IMR-90 (cell line): ENCODE measurements around the gene TARS3. TPM values are rescaled to one million over a fixed set of nuclear protein-coding genes. Genes with fewer than 3 reads are reported as not detected.

Source experiments
- ATAC-seq: fragments of 200-7000 bp; cut with Tn5 transposase; 2 replicates; pipeline ENCODE4 v1.9.1; 2020; ENCODE audit warnings: low read depth, mild to moderate bottlenecking, moderate library complexity
- BruUV-seq: library from RNA; stranded (reverse); fragments of 400-500 nt; replicated peaks from 2 replicates; lab custom pipeline; 2021; lab: Mats Ljungman, UMichigan
- CTCF ChIA-PET: fragments of 300-600 bp; formaldehyde crosslinking; extraction: SDS; loops from one replicate; lab custom pipeline; 2021; ENCODE audit warnings: antibody characterized with exemption; lab: Yijun Ruan, JAX
- POLR2A ChIA-PET: fragments of 300-600 bp; sonication (Branson Sonifier 250); formaldehyde crosslinking; loops from one replicate; lab custom pipeline; 2022; ENCODE audit warnings: antibody characterized with exemption; ENCODE audit not compliant: unreplicated experiment; lab: Charles Lee
- DNase-seq: peaks from one replicate; pipeline ENCODE4 v3.0.0; 2013
- H2AFZ ChIP-seq: replicated peaks from 2 replicates; pipeline ENCODE3; 2013; ENCODE audit warnings: low read length, mild to moderate bottlenecking; ENCODE audit not compliant: poor library complexity
- H2AK5ac ChIP-seq: 2 replicates; pipeline ENCODE4 v1.6.1; 2013; ENCODE audit warnings: low read depth, low read length, inconsistent platforms
- H2AK9ac ChIP-seq: replicated peaks from 2 replicates; pipeline ENCODE3; 2013; ENCODE audit warnings: mild to moderate bottlenecking, low read depth, low read length, moderate library complexity; ENCODE audit not compliant: poor library complexity
- H2BK120ac ChIP-seq: 2 replicates; pipeline ENCODE4 v1.6.1; 2013; ENCODE audit warnings: low read depth, low read length, inconsistent platforms
- H2BK15ac ChIP-seq: 3 replicates; pipeline ENCODE4 v1.6.1; 2013; ENCODE audit warnings: low read depth, low read length, inconsistent platforms
- H2BK20ac ChIP-seq: 2 replicates; pipeline ENCODE4 v1.6.1; 2013; ENCODE audit warnings: low read depth, mild to moderate bottlenecking, inconsistent platforms, low read length, moderate library complexity
- H2BK5ac ChIP-seq: 2 replicates; pipeline ENCODE4 v1.6.1; 2013; ENCODE audit warnings: mild to moderate bottlenecking, low read depth, low read length, inconsistent platforms; ENCODE audit not compliant: poor library complexity, severe bottlenecking
- H3K14ac ChIP-seq: replicated peaks from 2 replicates; pipeline ENCODE4 v1.6.1; 2013; ENCODE audit warnings: low read depth, low read length, inconsistent platforms
- H3K18ac ChIP-seq: 2 replicates; pipeline ENCODE4 v1.6.1; 2013; ENCODE audit warnings: low read depth, low read length, control low read depth
- H3K23ac ChIP-seq: 2 replicates; pipeline ENCODE4 v1.6.1; 2013; ENCODE audit warnings: low read depth, low read length, inconsistent platforms
- H3K27ac ChIP-seq: 2 replicates; pipeline ENCODE4 v1.5.1; 2013; ENCODE audit warnings: mild to moderate bottlenecking, control low read depth, low read length; ENCODE audit not compliant: insufficient read depth
- H3K27me3 ChIP-seq: 2 replicates; pipeline ENCODE4 v1.6.1; 2013; ENCODE audit warnings: low read length; ENCODE audit not compliant: control insufficient read depth, insufficient read depth
- H3K36me3 ChIP-seq: 2 replicates; pipeline ENCODE4 v1.6.1; 2013; ENCODE audit warnings: low read length, mixed read lengths; ENCODE audit not compliant: control insufficient read depth, insufficient read depth
- H3K4ac ChIP-seq: 2 replicates; pipeline ENCODE4 v1.6.1; 2013; ENCODE audit warnings: low read depth, low read length, inconsistent platforms
- H3K4me1 ChIP-seq: 2 replicates; pipeline ENCODE4 v1.6.1; 2013; ENCODE audit warnings: low read length, mixed read lengths; ENCODE audit not compliant: control insufficient read depth, insufficient read depth
- H3K4me2 ChIP-seq: 2 replicates; pipeline ENCODE4 v1.6.1; 2013; ENCODE audit warnings: low read depth, mild to moderate bottlenecking, control low read depth, low read length, moderate library complexity
- H3K4me3 ChIP-seq: 2 replicates; pipeline ENCODE4 v1.5.1; 2013; ENCODE audit warnings: low read depth, mild to moderate bottlenecking, control low read depth, low read length, moderate library complexity; ENCODE audit not compliant: insufficient read depth
- H3K56ac ChIP-seq: 2 replicates; pipeline ENCODE4 v1.6.1; 2013; ENCODE audit warnings: low read length, inconsistent platforms; ENCODE audit not compliant: insufficient read depth; ENCODE audit errors: extremely low read depth
- H3K79me1 ChIP-seq, 2 experiments: 2 replicates each; pipeline ENCODE4 v1.6.1; 2013; ENCODE audit warnings: low read length in 2 of 2, inconsistent platforms in 1 of 2, low read depth in 1 of 2
- H3K9ac ChIP-seq: 2 replicates; pipeline ENCODE4 v1.6.1; 2013; ENCODE audit warnings: low read depth, low read length, control low read depth
- H3K9me1 ChIP-seq: 2 replicates; pipeline ENCODE4 v1.6.1; 2013; ENCODE audit warnings: low read length, inconsistent platforms; ENCODE audit not compliant: insufficient read depth
- H3K9me3 ChIP-seq: 2 replicates; pipeline ENCODE4 v1.6.1; 2013; ENCODE audit warnings: low read length; ENCODE audit not compliant: control insufficient read depth, insufficient read depth
- H4K20me1 ChIP-seq: 2 replicates; pipeline ENCODE4 v1.6.1; 2013; ENCODE audit warnings: low read length, inconsistent platforms; ENCODE audit not compliant: insufficient read depth
- H4K5ac ChIP-seq: 2 replicates; pipeline ENCODE4 v1.6.1; 2013; ENCODE audit warnings: mild to moderate bottlenecking, low read depth, low read length, control low read depth
- H4K8ac ChIP-seq, 2 experiments: 2 replicates each; pipeline ENCODE4 v1.6.1; 2013; ENCODE audit warnings: low read depth in 2 of 2, low read length in 2 of 2, control low read depth in 1 of 2, inconsistent platforms in 1 of 2
- H4K91ac ChIP-seq: 2 replicates; pipeline ENCODE4 v1.6.1; 2013; ENCODE audit warnings: low read depth, low read length, inconsistent platforms; ENCODE audit not compliant: insufficient read depth
- CHD1 ChIP-seq: IDR thresholded peaks from 2 replicates; pipeline ENCODE4 v1.6.1; 2012; ENCODE audit warnings: low read depth, low read length, improper control_type of control experiment
- FOS ChIP-seq: fragments of 150-350 bp; IDR thresholded peaks from 2 replicates; pipeline ENCODE4 v1.6.1; 2016; ENCODE audit warnings: low read depth, low read length
- MAFK ChIP-seq: IDR thresholded peaks from 2 replicates; pipeline ENCODE4 v1.6.1; 2012; ENCODE audit warnings: low read depth, low read length, improper control_type of control experiment
- NFE2L2 ChIP-seq: fragments of 150-350 bp; IDR thresholded peaks from 2 replicates; pipeline ENCODE4 v1.6.1; 2016; ENCODE audit warnings: low read depth, mild to moderate bottlenecking, low read length
- RCOR1 ChIP-seq: IDR thresholded peaks from 2 replicates; pipeline ENCODE4 v1.6.1; 2012; ENCODE audit warnings: mild to moderate bottlenecking, low read length, improper control_type of control experiment; ENCODE audit not compliant: insufficient replicate concordance
- WGBS, 2 experiments: methylation state at CpG; one replicate each; pipeline versions ENCODE4 v1.1.5 to v1.1.7; 2013; ENCODE audit warnings: missing lambda C conversion rate in 2 of 2; ENCODE audit not compliant: insufficient read length in 1 of 2; ENCODE audit errors: extremely low coverage in 2 of 2; 5-methylcytosine and 5-hydroxymethylcytosine counted together
- dilution Hi-C: fragments of 300-500 bp; cut with HindIII; formaldehyde crosslinking; loops from one replicate; pipeline ENCODE4 v1.14.3; 2018; ENCODE audit warnings: low sequenced_read_pairs; ENCODE audit not compliant: unreplicated experiment
- in situ Hi-C: fragments of 300-500 bp; cut with MboI; formaldehyde crosslinking; loops from 3 replicates; pipeline ENCODE4 v1.14.3; 2019; ENCODE audit warnings: low sequenced_read_pairs, inconsistent platforms, mixed read lengths
- intact Hi-C: fragments of 100-400 bp; cut with micrococcal nuclease; formaldehyde crosslinking; loops from 2 replicates; pipeline ENCODE4 v1.10.0; 2022
- polyA plus RNA-seq, 3 experiments: library from polyadenylated mRNA; depleted of rRNA; stranded (reverse); fragments of >200 nt; gene quantifications; 2 replicates each; pipeline ENCODE4 v1.2.3, GENCODE V29; 2012; ENCODE audit warnings: low replicate concordance in 1 of 3
- total RNA-seq: library from RNA; depleted of rRNA; stranded (reverse); fragments of >200 nt; gene quantifications from 2 replicates; pipeline ENCODE4 v1.2.3, GENCODE V29; 2012

The TARS3 gene
- total and polyA plus RNA-seq, 2 of the 4 experiments (the other 2 are of a cell fraction), result 3.4 to 9.3 TPM

DNA sequence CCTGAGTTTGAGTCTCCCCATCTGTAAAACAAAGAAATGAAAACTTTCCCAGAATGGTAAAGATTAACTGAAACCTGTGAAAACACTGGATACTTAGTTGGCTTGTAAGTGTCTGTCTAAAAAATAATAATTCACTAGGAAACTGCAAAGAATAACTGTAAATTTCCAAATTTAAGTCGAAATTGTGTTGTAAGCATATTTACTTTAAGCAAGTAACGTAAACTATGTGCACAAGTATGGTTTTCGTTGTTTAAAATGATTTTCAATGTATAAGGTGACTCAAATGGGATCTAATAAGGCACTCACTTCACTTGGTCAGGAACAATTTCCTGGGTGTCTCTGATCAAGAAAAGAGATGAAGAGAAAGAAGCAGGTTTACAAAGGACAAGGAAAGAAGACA is 8.5 kb upstream of the TARS3 start:
- H3K23ac ChIP-seq, result no peak overlapping the region
- no peaks in the 10 kb centered on the region for H4K20me1 ChIP-seq
- no peaks in the 10 kb centered on the region; the same call in 1 of the 2 replicates for H3K4me1 ChIP-seq
- no peak overlapping the region for H2BK120ac ChIP-seq
- H3K4ac ChIP-seq, result no peak overlapping the region
- no peaks in the 10 kb centered on the region for H3K9me1 ChIP-seq
- no peak overlapping the region for H4K91ac ChIP-seq
- no peak overlapping the region for H3K4me3 ChIP-seq
- in situ Hi-C loops, result no loop called here
- no peak overlapping the region for H2BK5ac ChIP-seq
- no peak overlapping the region for H2BK20ac ChIP-seq
- H3K27me3 ChIP-seq, result no peaks in the 10 kb centered on the region
- DNase-seq (no peak), ATAC-seq (no peak)
- intact Hi-C loops, result no loop called here
- POLR2A ChIA-PET, result no interaction called here
- H3K56ac ChIP-seq, result no peak overlapping the region
- no peaks in the 10 kb centered on the region for H3K9me3 ChIP-seq
- no TSS peak for BruUV-seq
- CTCF ChIA-PET, result no interaction called here
- 100% methylated on average over 1 of the region's 3 CpGs; no CpG with 5 or more reads in 1 of the 2 experiments for WGBS, 2 experiments
- no peak overlapping the region for H2AFZ ChIP-seq
- H4K8ac ChIP-seq, result no peak overlapping the region
- no peak for TF ChIP-seq CHD1
- TF ChIP-seq NFE2L2, result no peak
- TF ChIP-seq MAFK, result no peak
- no peak for TF ChIP-seq FOS
- no peak for TF ChIP-seq RCOR1
- no peak overlapping the region for H2AK5ac ChIP-seq
- no peak overlapping the region for H3K4me2 ChIP-seq
- 0 out of 4 replicates have a peak, but pooled peaks cover 0 to 5% of the 10 kb centered on the region in 2 experiments for H3K79me1 ChIP-seq
- no peak overlapping the region for H2BK15ac ChIP-seq
- H2AK9ac ChIP-seq, result no peak overlapping the region
- dilution Hi-C loops, result no loop called here
- no peak overlapping the region for H3K27ac ChIP-seq
- H4K5ac ChIP-seq, result no peak overlapping the region
- H3K18ac ChIP-seq, result no peak overlapping the region
- H3K9ac ChIP-seq, result no peak overlapping the region
- no peaks in the 10 kb centered on the region for H3K36me3 ChIP-seq
- H3K14ac ChIP-seq, result no peak overlapping the region
